LoVo (cell line): ENCODE data around the gene PPP1R14B.

Source experiments
- DNase-seq: peaks from one replicate; pipeline ENCODE4 v3.0.0-alpha.2; 2016; ENCODE audit warnings: low spot score

PPP1R14B gene

GRCh38 chr11:64210301-64211020 lies 36.3 kb downstream of the PPP1R14B start:
- DNase-seq: no peak

- DNase-seq: no peak
Observed at GRCh38 chr11:64209563-64209843, 37.2 kb downstream of the PPP1R14B start.

GRCh38 chr11:64208796-64209562 lies 37.8 kb downstream of the PPP1R14B start:
- DNase-seq: no peak

GRCh38 chr11:64208086-64208795 lies 38.5 kb downstream of the PPP1R14B start:
- DNase-seq: no peak

GRCh38 chr11:64207256-64208085 lies 39.3 kb downstream of the PPP1R14B start:
- no peak for DNase-seq

- DNase-seq: no peak
Observed at GRCh38 chr11:64206457-64207255, 40.1 kb downstream of the PPP1R14B start, which contains the start of gene FERMT3. FERMT3 (plus strand) TSS chr11:64206721; CDS start chr11:64207365, 644 bp downstream.

GRCh38 chr11:64204464-64204989 lies 42.2 kb downstream of the PPP1R14B start:
- peak; percentile 67 for DNase-seq

GRCh38 chr11:64204080-64204440 lies 42.7 kb downstream of the PPP1R14B start:
- no peak for DNase-seq

- no peak for DNase-seq
Observed at GRCh38 chr11:64203421-64204079, 43.2 kb downstream of the PPP1R14B start.

GRCh38 chr11:64202992-64203391 lies 43.8 kb downstream of the PPP1R14B start:
- DNase-seq: no peak

GRCh38 chr11:64201543-64201942 lies 45.2 kb downstream of the PPP1R14B start:
- DNase-seq: no peak

GRCh38 chr11:64198511-64198910 lies 48.2 kb downstream of the PPP1R14B start:
- DNase-seq: no peak

GRCh38 chr11:64196626-64197025 lies 50.1 kb downstream of the PPP1R14B start:
- no peak for DNase-seq
